Tibial nerve (tissue), 4 donors: ENCODE measurements around the gene SCRN2. TPM values are rescaled to one million over a fixed set of nuclear protein-coding genes. Genes with fewer than 3 reads are reported as not detected.

Source experiments
- DNase-seq, 2 donors: peaks; one replicate each; pipeline ENCODE4 v3.0.0-alpha.2; 2019; ENCODE audit warnings: low spot score in 2 of 2
- H3K27ac ChIP-seq, 4 donors: fragments of 200-600 bp; sonication (generic) in 3 of 4; one replicate each; pipeline ENCODE4 v1.5.1; 2017 to 2019; ENCODE audit warnings: mild to moderate bottlenecking in 1 of 4
- H3K27me3 ChIP-seq, 2 donors: fragments of 200-600 bp; sonication (generic) in 1 of 2; one replicate each; pipeline versions ENCODE4 v1.5.1 to v1.6.0; 2017 to 2019
- H3K36me3 ChIP-seq, 3 donors: fragments of 200-600 bp; sonication (generic); one replicate each; pipeline ENCODE4 v1.5.1; 2018 to 2019
- H3K4me1 ChIP-seq, 4 donors: fragments of 200-600 bp; sonication (generic) in 3 of 4; one replicate each; pipeline ENCODE4 v1.5.1; 2017 to 2019
- H3K4me3 ChIP-seq, 4 donors: fragments of 200-600 bp; sonication (generic) in 3 of 4; one replicate each; pipeline ENCODE4 v1.5.1; 2017 to 2019; ENCODE audit warnings: mild to moderate bottlenecking in 1 of 4, moderate library complexity in 1 of 4
- H3K9me3 ChIP-seq, 4 donors: fragments of 200-600 bp; sonication (generic) in 3 of 4; one replicate each; pipeline ENCODE4 v1.5.1; 2017 to 2019
- CTCF ChIP-seq, 5 experiments: fragments of 200-600 bp in 3 of 5; fragments of 450-650 bp in 2 of 5; sonication (generic) in 3 of 5; IDR thresholded peaks; one replicate each; pipeline ENCODE4 v1.5.1; 2016 to 2019; ENCODE audit warnings: antibody characterized with exemption in 5 of 5, mild to moderate bottlenecking in 3 of 5, moderate library complexity in 2 of 5
- EP300 ChIP-seq, 2 donors: sonication (generic); formaldehyde crosslinking; IDR thresholded peaks; one replicate each; pipeline ENCODE4 v1.6.1; 2017; ENCODE audit warnings: antibody characterized with exemption in 2 of 2, mild to moderate bottlenecking in 1 of 2
- POLR2A ChIP-seq, 2 donors: fragments of 450-650 bp; IDR thresholded peaks; one replicate each; pipeline ENCODE4 v1.6.1; 2017; ENCODE audit warnings: antibody characterized with exemption in 2 of 2, mild to moderate bottlenecking in 2 of 2, moderate library complexity in 2 of 2
- WGBS, 2 donors: methylation state at CpG; one replicate each; pipeline ENCODE4 v1.1.5; 2018; 5-methylcytosine and 5-hydroxymethylcytosine counted together
- total RNA-seq, 4 donors: library from RNA; depleted of rRNA; stranded (reverse); fragments of >200 nt; gene quantifications; one replicate each; pipeline ENCODE4 v1.1.0, GENCODE V29; 2016

The SCRN2 gene
- total RNA-seq, 4 donors from 2014 or later, result 49.8 to 68.6 (median 56.6) TPM

DNA sequence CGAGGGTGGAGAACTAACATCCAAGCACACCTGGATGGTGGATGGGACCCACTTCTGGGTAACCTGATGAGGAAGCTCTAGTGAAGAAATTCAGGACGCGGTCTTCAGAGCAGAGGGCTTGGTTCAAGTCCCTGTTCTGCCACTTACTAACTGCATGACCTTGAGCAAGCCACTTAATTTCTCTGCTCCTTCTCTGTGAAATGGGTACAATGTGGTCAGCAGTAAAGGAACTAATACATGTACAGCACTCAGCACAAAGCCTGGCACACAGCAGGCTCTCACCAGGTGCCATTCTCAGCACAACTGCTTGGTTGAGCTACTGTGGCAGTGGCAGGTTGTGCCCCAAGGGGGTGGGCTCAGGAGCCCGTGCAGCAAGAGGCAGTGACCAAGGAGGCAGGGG is 17.6 kb downstream of the SCRN2 start:
- TF ChIP-seq CTCF (IDR thresholded peaks at IDR 0.05) (no peak), POLR2A (IDR thresholded peaks at IDR 0.05) (no peak), EP300 (IDR thresholded peaks at IDR 0.05) (no peak)
- Histone ChIP-seq H3K9me3 (no peaks in the 10 kb centered on the region), H3K27me3 (no peaks in the 10 kb centered on the region), H3K4me3 (no peak overlapping the region), H3K27ac (no peak overlapping the region), H3K36me3 (peaks cover 0 to 74% (median 29%) of the 10 kb centered on the region in 3 donors), H3K4me1 (peaks cover 0 to 29% (median 11%) of the 10 kb centered on the region in 4 donors)
- no peak for DNase-seq
- WGBS, 2 donors, result 86 to 90% methylated on average over 4 of the region's 4 CpGs

GRCh38 chr17:47822785-47823184 is 18.3 kb downstream of the SCRN2 start:
- Histone ChIP-seq H3K27ac (no peak overlapping the region), H3K4me1 (peaks cover 0 to 29% (median 11%) of the 10 kb centered on the region in 4 donors), H3K27me3 (no peaks in the 10 kb centered on the region), H3K9me3 (no peaks in the 10 kb centered on the region), H3K4me3 (no peak overlapping the region), H3K36me3 (peaks cover 0 to 74% (median 29%) of the 10 kb centered on the region in 3 donors)
- TF ChIP-seq CTCF (IDR thresholded peaks at IDR 0.05), result no peak
- no peak for TF ChIP-seq POLR2A (IDR thresholded peaks at IDR 0.05)
- TF ChIP-seq EP300 (IDR thresholded peaks at IDR 0.05), result no peak
- no peak for DNase-seq
- WGBS, 2 donors, result 71 to 82% methylated on average over 4 of the region's 4 CpGs

- 4 to 6% methylated on average over 16 to 21 of the region's 21 CpGs for WGBS, 2 donors
- H3K4me3 ChIP-seq, result peak within 1 kb of the TSS; percentile 23 to 66 (median 58)
- H3K27me3 ChIP-seq, result no peaks in the 10 kb centered on the region
- DNase-seq, result peak in 1 of 2 donors; percentile 11
- H3K36me3 ChIP-seq, result peaks cover 0 to 74% (median 34%) of the 10 kb centered on the region in 3 donors
- no peaks in the 10 kb centered on the region for H3K9me3 ChIP-seq
- peak within 1 kb of the TSS; percentile 1 to 78 (median 62) for H3K27ac ChIP-seq
- peaks cover 0 to 29% (median 11%) of the 10 kb centered on the region in 4 donors for H3K4me1 ChIP-seq
- TF ChIP-seq CTCF (IDR thresholded peaks at IDR 0.05) (peak in 1 of 5 experiments; percentile 22), POLR2A (IDR thresholded peaks at IDR 0.05) (no peak)
Observed at GRCh38 chr17:47821424-47822391, 19.4 kb downstream of the SCRN2 start, which contains the start of gene OSBPL7. TSS of gene OSBPL7 (minus strand) at chr17:47821794. CDS start at chr17:47820278, 1,516 bp downstream.

- H3K4me1 ChIP-seq, result peaks cover 0 to 29% (median 11%) of the 10 kb centered on the region in 4 donors
- no peaks in the 10 kb centered on the region for H3K9me3 ChIP-seq
- 3 to 10% methylated on average over 4 of the region's 4 CpGs for WGBS, 2 donors
- peaks cover 0 to 74% (median 34%) of the 10 kb centered on the region in 3 donors for H3K36me3 ChIP-seq
- no peak for DNase-seq
- peak overlapping the region in 3 of 4 donors; percentile 60 to 78 (median 64) for H3K27ac ChIP-seq
- H3K27me3 ChIP-seq, result no peaks in the 10 kb centered on the region
- no peak for TF ChIP-seq POLR2A (IDR thresholded peaks at IDR 0.05)
- TF ChIP-seq CTCF (IDR thresholded peaks at IDR 0.05), result no peak
- TF ChIP-seq EP300 (IDR thresholded peaks at IDR 0.05), result no peak
- peak overlapping the region; percentile 23 to 66 (median 58) for H3K4me3 ChIP-seq
Observed at GRCh38 chr17:47821031-47821423, 20.0 kb downstream of the SCRN2 start.
